Sigmoid colon (tissue), 7 donors: Measurements from ENCODE around the gene CFAP210. TPM values are rescaled to one million over a fixed set of nuclear protein-coding genes. Genes with fewer than 3 reads are reported as not detected.
"Not testable (repeated sequence)": the region's sequence is repeated elsewhere in the genome, so short reads cannot be mapped to it uniquely, and the experiment has no call there.

Source experiments
- DNase-seq: peaks from one replicate; pipeline ENCODE4 v3.0.0-alpha.2; 2019
- H3K27ac ChIP-seq, 4 donors: fragments of 200-600 bp; sonication (generic); one replicate each; pipeline ENCODE4 v1.5.1; 2016 to 2019; ENCODE audit warnings: mild to moderate bottlenecking in 1 of 4
- H3K27me3 ChIP-seq, 3 donors: fragments of 200-600 bp; sonication (generic); one replicate each; pipeline ENCODE4 v1.5.1; 2019; ENCODE audit warnings: mild to moderate bottlenecking in 1 of 3
- H3K36me3 ChIP-seq, 4 donors: fragments of 200-600 bp; sonication (generic); one replicate each; pipeline ENCODE4 v1.5.1; 2016 to 2019
- H3K4me1 ChIP-seq, 4 donors: fragments of 200-600 bp; sonication (generic); one replicate each; pipeline ENCODE4 v1.5.1; 2017 to 2019
- H3K4me3 ChIP-seq, 4 donors: fragments of 200-600 bp; sonication (generic); one replicate each; pipeline ENCODE4 v1.5.1; 2017 to 2019; ENCODE audit warnings: mild to moderate bottlenecking in 2 of 4, moderate library complexity in 1 of 4
- H3K9me3 ChIP-seq, 4 donors: fragments of 200-600 bp in 3 of 4; sonication (generic) in 3 of 4; one replicate each; pipeline versions ENCODE4 v1.5.1 to v1.6.1; 2013 to 2019
- CTCF ChIP-seq, 4 experiments: fragments of 450-650 bp in 3 of 4; fragments of 200-600 bp in 1 of 4; IDR thresholded peaks; one replicate each; pipeline ENCODE4 v1.5.1; 2016 to 2019; ENCODE audit warnings: antibody characterized with exemption in 4 of 4, mild to moderate bottlenecking in 3 of 4, moderate library complexity in 2 of 4
- EP300 ChIP-seq, 4 donors: sonication (generic); formaldehyde crosslinking; IDR thresholded peaks; one replicate each; pipeline ENCODE4 v1.6.1; 2017; ENCODE audit warnings: antibody characterized with exemption in 4 of 4
- POLR2A ChIP-seq, 2 donors: fragments of 450-650 bp; IDR thresholded peaks; one replicate each; pipeline ENCODE4 v1.6.1; 2016; ENCODE audit warnings: antibody characterized with exemption in 2 of 2, mild to moderate bottlenecking in 2 of 2, moderate library complexity in 2 of 2
- POLR2AphosphoS5 ChIP-seq, 4 donors: sonication (generic); formaldehyde crosslinking; IDR thresholded peaks; one replicate each; pipeline ENCODE4 v1.6.1; 2017; ENCODE audit warnings: antibody characterized with exemption in 4 of 4
- WGBS, 2 donors: extraction: QIAGEN DNeasy Blood & Tissue Kit; methylation state at CpG; one replicate each; pipeline ENCODE4 v1.1.7; 2013; 5-methylcytosine and 5-hydroxymethylcytosine counted together
- intact Hi-C: fragments of 100-400 bp; cut with DNase I; formaldehyde crosslinking; loops from one replicate; pipeline ENCODE4 v1.15.1; 2023
- polyA plus RNA-seq, 3 donors: library from polyadenylated mRNA; stranded (reverse); fragments of 200-250 nt; gene quantifications; one replicate each; pipeline ENCODE4 v1.2.3, GENCODE V29; 2013
- total RNA-seq, 4 donors: library from RNA; depleted of rRNA; stranded (reverse); fragments of >200 nt; gene quantifications; one replicate each; pipeline ENCODE4 v1.1.0, GENCODE V29; 2016
- donor health status: healthy with polysubstance abuse.
- donor health status: Bipolar disorder and iron deficiency.
- donor health status: healthy.

CFAP210 gene
- total and polyA plus RNA-seq, 7 donors: 0.04 TPM; not detected in 6

DNA sequence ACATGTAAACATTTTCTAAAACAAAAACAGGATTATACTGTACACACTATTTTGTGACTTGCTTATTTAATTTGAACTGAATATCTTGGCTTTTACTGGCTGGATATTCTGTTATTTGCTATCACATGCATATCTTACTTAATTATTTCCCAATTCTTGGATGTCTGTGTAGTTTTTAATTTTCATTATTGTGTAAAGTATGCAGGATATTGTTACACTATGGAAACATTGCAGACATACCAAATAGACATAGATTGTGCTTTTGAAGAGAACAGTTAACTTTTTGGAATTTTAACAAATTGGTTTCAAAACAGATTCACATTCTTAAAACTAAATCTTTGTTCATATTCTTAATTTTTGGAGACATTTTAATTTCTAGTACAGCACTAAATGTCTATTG, 2.2 kb upstream of the CFAP210 start:
- Histone ChIP-seq H3K36me3 (peaks cover 0 to 13% (median 0%) of the 10 kb centered on the region in 4 donors), H3K9me3 (no peaks in the 10 kb centered on the region), H3K4me1 (peaks cover 0 to 21% (median 13%) of the 10 kb centered on the region in 4 donors), H3K4me3 (no peak overlapping the region), H3K27ac (no peak overlapping the region), H3K27me3 (no peaks in the 10 kb centered on the region)
- DNase-seq: no peak
- TF ChIP-seq POLR2AphosphoS5 (IDR thresholded peaks at IDR 0.05) (no peak), EP300 (IDR thresholded peaks at IDR 0.05) (no peak), POLR2A (IDR thresholded peaks at IDR 0.05) (no peak), CTCF (IDR thresholded peaks at IDR 0.05) (no peak)
- intact Hi-C loops: loop anchor here (5.0 kb wide), 1 partner anchor 36 kb away; the partner anchor contains the start of gene KLHL23

DNA sequence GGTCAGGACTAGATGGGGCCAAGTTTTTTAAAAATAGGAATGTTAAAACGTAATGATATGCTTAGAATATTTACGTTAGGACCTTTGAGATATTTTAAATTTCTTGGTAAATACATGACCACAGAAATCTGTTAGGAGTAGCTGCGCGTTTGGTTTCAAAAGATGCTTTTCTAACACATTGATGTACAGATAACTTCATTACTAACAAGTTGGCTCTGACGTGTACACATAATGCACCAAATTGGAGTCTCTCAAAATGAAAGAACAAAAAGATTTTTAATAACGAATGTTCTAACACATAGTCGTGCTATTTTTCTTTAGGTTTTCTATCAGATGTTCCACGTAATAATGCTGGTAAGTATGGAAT, 672 bp upstream of the CFAP210 start:
- Histone ChIP-seq H3K4me3 (peak overlapping the region; percentile 81 to 89 (median 84)), H3K27me3 (no peaks in the 10 kb centered on the region), H3K4me1 (peaks cover 0 to 21% (median 13%) of the 10 kb centered on the region in 4 donors), H3K9me3 (no peaks in the 10 kb centered on the region), H3K36me3 (peaks cover 0 to 7% (median 0%) of the 10 kb centered on the region in 4 donors), H3K27ac (peak overlapping the region; percentile 87 to 89 (median 88))
- intact Hi-C loops: loop anchor here (2.0 to 5.0 kb wide), 2 partner anchors 37 to 110 kb away; partner anchors contain the start of genes KLHL23 and PPIG
- WGBS, 2 donors: 24 to 34% methylated on average over 8 of the region's 8 CpGs
- DNase-seq: no peak
- TF ChIP-seq POLR2AphosphoS5 (IDR thresholded peaks at IDR 0.05): no peak
- no peak for TF ChIP-seq CTCF (IDR thresholded peaks at IDR 0.05)
- no peak for TF ChIP-seq EP300 (IDR thresholded peaks at IDR 0.05)
- TF ChIP-seq POLR2A (IDR thresholded peaks at IDR 0.05): no peak

DNA sequence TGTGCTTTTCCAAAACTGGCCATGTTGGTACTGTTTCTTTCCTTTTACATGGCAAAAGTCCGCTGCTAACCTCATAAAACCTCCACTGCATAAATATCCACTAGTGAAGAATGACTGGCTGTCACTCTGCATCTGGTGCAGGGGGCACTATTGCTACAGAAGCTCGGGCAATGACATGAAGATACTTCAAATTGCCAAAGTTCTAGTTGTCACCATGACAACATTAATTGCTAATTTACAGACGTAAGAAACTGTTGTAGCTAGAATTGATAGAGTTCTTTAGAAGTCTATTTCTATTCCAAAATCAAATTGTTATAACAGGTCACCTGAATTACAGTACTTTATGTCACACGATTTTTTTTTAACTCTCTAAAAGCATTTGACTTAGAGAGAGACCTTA, 845 bp downstream of the CFAP210 start:
- Histone ChIP-seq H3K4me3 (peak overlapping the region in 1 of 4 donors; percentile 81), H3K4me1 (peaks cover 0 to 21% (median 13%) of the 10 kb centered on the region in 4 donors), H3K27ac (peak overlapping the region in 1 of 4 donors; percentile 88), H3K9me3 (no peaks in the 10 kb centered on the region), H3K27me3 (no peaks in the 10 kb centered on the region), H3K36me3 (no peaks in the 10 kb centered on the region)
- no peak for DNase-seq
- intact Hi-C loops: no loop called here
- WGBS, 2 donors: 4 to 15% methylated on average over 4 of the region's 4 CpGs
- TF ChIP-seq CTCF (IDR thresholded peaks at IDR 0.05) (no peak), POLR2A (IDR thresholded peaks at IDR 0.05) (no peak), EP300 (IDR thresholded peaks at IDR 0.05) (no peak), POLR2AphosphoS5 (IDR thresholded peaks at IDR 0.05) (no peak)

DNA sequence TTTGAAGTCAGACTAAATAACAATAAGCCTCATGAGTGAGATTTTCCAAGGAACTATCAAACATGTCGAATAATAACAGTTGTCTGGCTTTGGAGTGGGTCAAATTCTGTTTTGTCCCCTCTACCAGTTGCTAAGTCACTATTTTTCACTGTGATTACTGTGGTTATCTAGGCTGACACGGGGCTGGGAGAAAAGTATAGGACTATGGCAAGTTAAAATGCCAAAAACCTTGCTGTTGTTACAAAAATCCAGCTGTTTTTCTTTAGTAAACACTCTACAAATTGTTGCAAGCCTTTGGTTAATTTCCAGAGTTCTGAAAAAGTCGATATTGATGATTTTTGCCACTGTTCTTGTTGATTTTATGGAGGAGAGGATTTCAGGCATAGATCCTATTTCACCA, 1.5 kb downstream of the CFAP210 start:
- WGBS, 2 donors: 62 to 69% methylated on average over 3 of the region's 3 CpGs
- intact Hi-C loops: no loop called here
- TF ChIP-seq EP300 (IDR thresholded peaks at IDR 0.05) (no peak), CTCF (IDR thresholded peaks at IDR 0.05) (no peak), POLR2AphosphoS5 (IDR thresholded peaks at IDR 0.05) (no peak), POLR2A (IDR thresholded peaks at IDR 0.05) (no peak)

DNA sequence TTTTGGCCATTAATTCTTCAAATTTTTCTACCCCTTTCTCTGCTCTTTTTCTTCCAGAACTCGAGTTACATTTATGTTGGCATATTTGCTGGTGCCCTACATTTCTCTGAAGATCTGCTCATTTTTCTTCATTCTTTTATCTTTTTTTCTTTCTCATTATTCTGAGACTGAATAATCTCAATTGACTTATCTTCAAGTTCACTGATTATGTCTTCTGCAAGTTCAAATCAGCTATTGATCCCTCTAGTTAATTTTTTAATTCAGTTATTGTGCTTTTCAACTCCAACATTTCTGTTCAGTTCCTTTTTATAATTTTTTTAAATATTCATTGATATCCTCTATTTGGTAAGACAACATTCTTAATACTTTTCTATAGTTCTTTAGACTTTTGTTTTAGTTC, 3.2 kb downstream of the CFAP210 start:
- TF ChIP-seq POLR2A (IDR thresholded peaks at IDR 0.05): no peak
- TF ChIP-seq CTCF (IDR thresholded peaks at IDR 0.05): no peak
- no peak for TF ChIP-seq POLR2AphosphoS5 (IDR thresholded peaks at IDR 0.05)
- TF ChIP-seq EP300 (IDR thresholded peaks at IDR 0.05): no peak
- Histone ChIP-seq H3K9me3 (no peaks in the 10 kb centered on the region), H3K27ac (no peak overlapping the region), H3K27me3 (no peaks in the 10 kb centered on the region), H3K4me1 (peaks cover 0 to 21% (median 13%) of the 10 kb centered on the region in 4 donors), H3K36me3 (no peaks in the 10 kb centered on the region), H3K4me3 (no peak overlapping the region)
- 77 to 80% methylated on average over 1 of the region's 1 CpG for WGBS, 2 donors
- DNase-seq: no peak
- intact Hi-C loops: no loop called here

More for the DNA sequence above, 1.5 kb downstream of the CFAP210 start:
- peaks cover 0 to 21% (median 13%) of the 10 kb centered on the region in 4 donors for H3K4me1 ChIP-seq
- H3K36me3 ChIP-seq: no peaks in the 10 kb centered on the region
- H3K27me3 ChIP-seq: no peaks in the 10 kb centered on the region
- DNase-seq: no peak
- no peak overlapping the region for H3K4me3 ChIP-seq
- H3K27ac ChIP-seq: no peak overlapping the region
- no peaks in the 10 kb centered on the region for H3K9me3 ChIP-seq

- H3K36me3 ChIP-seq, H3K4me3 ChIP-seq, H3K9me3 ChIP-seq, DNase-seq, intact Hi-C loops, H3K27me3 ChIP-seq, H3K4me1 ChIP-seq, H3K27ac ChIP-seq: not testable (repeated sequence)
Measured at GRCh38 chr2:169687943-169688342, 6.3 kb downstream of the CFAP210 start.

- 83 to 90% methylated on average over 4 of the region's 4 CpGs for WGBS, 2 donors
- H3K27ac ChIP-seq, H3K4me3 ChIP-seq, H3K9me3 ChIP-seq, intact Hi-C loops, H3K36me3 ChIP-seq, H3K4me1 ChIP-seq, DNase-seq, H3K27me3 ChIP-seq: not testable (repeated sequence)
Measured at GRCh38 chr2:169686825-169687224, 7.4 kb downstream of the CFAP210 start.
